ENCODE measurements around the gene PRODH2.

DNA sequence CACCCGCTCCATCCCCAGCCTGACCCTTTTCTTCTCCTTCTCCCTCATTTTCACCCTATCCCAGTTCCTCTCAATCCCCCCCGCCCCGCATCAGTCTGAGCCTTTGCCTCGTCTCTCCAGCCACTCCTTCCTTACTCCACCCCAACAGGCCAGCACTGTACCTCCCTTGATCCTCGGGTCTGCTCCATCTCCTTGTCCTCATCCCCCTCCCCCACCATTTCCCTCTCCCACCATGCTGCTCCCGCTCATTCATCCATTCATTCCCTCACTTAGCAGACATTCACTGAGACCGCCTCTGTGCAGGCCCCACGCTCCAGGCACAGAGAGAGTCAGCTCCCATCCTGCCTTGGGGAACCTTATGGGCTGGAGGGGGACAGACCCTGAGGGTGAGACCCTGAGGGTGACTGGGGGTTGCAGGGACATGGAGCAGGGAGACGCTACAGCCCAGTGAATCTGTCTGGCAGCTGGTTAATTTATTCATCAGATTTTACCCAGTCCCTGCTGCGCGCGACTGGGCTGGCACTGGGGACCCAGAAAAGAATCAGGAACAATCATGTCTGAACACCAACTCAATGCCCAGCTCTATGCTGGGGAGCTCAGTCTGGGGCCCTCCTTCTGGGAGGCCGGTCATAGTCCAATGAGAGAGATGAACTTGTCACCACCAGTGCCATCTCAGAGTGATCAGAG is 36.4 kb downstream of the PRODH2 start:
- TF ChIP-seq CTCF (IDR thresholded peaks at IDR 0.05) (no peak), POLR2A (IDR thresholded peaks at IDR 0.05) (no peak), EP300 (IDR thresholded peaks at IDR 0.05) (no peak), POLR2AphosphoS5 (IDR thresholded peaks at IDR 0.05) (no peak)

Data from suprapubic skin (tissue), 4 donors.